Measurements from ENCODE around the gene SPRED1.
"Not testable (repeated sequence)": the region's sequence is repeated elsewhere in the genome, so short reads cannot be mapped to it uniquely, and the experiment has no call there.

Gene SPRED1

DNA sequence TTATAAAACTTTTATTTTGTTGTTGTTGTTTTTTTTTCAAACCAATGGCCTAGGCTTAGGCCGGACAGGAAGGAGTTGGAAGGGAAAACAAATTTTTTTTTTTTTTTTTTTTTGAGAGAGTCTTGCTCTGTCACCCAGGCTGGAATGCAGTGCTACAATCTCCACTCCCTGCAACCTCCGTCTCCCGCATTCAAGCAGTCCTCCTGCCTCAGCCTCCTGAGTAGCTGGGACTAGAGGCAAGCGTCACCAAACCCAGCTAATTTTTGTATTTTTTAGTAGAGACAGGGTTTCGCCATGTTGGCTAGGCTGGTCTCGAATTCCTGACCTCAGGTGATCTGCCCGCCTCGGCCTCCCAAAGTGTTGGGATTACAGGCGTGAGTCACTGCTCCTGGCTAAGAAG lies 15.6 kb upstream of the SPRED1 start:
- DNase-seq, result not testable (repeated sequence)

DNA sequence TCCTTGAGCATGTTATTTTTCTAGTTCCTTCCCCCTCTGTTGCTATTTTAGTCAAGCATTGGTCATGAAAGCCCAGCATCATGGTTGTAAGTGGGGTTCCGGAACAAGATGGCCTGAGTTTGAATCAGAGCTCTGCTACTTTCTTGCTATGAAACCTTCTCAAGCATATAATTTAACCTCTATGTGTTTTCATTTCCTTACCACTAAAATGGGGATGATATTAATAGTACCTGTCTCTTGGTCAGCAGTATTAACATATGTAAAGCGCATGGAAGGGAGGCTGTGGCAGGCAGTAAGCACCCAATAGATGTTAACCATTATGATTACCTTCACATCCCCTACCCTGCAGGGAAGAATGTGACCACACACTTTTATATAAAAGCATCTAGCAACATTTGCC lies 14.3 kb upstream of the SPRED1 start:
- no peak for DNase-seq

DNA sequence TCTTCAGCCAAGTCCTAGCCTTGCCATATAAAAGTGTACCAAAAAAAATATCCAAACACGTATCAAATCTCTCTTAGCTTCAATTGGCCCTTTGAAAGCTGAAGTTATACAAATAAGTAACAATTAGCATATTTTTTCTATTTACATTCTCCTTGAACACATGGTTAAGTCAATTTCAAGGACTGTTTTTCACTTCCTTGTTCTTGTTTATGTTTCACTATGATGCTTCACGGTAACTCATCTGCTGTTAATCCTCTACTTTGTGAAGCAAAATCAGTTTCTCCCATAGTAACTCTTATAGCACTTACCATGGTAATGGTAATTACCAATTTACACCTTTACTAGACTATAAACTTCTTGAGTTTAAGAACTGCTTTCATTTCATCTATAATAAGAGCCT lies 10.6 kb upstream of the SPRED1 start:
- no peak for DNase-seq

DNA sequence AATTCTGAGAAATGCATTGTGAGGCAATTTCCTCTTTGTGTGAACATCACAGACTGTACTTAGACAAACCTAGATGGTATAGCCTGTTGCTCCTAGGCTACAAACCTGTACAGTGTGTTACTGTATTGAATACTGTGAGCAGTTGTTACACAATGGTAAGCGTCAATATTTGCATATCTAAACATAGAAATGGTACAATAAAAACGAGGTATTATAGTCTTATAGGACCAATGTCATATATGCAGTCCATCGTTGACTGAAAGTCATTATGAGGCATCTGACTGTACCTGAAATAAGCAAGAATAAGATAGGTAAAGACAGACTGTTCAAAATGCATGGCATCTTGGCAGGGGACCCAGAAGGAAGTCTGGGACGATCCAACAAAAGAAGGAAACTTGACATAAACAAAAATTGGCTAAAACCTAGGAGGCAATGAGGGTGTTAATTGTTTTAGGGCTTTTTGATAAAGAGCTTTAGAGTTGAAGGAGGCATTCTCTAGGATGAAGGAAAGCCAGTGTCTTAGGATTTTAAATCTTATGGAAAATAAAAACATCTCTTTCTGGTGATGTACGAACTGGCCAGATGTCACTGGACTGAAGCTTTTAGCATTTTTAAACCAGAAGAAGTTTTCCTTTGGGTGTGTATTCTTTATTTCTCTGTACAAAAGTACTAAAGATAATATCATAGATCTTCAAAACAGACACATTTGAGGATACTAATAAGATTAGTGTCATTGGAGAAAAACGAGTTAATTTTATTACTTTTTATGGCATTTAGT lies 9.2 kb upstream of the SPRED1 start:
- DNase-seq, result no peak

DNA sequence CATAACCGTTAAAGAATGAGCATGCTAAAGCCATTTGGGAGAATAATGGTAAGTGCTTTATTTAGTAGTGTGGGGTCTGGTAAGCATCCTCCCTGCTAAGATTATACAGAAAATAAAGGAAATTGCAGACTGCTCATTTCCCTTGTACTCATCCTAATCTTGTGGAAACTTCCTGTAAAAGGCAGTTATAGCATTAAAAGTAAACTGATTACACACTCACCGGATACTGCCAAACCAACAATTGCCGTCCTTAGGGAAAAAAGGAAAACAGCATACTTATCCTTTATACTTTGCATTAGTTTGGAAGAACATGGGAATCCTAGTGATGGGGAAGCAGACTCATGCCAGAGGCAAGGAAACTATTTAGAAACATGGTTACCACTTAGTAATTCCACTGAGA lies 5.3 kb upstream of the SPRED1 start:
- DNase-seq, result no peak

DNA sequence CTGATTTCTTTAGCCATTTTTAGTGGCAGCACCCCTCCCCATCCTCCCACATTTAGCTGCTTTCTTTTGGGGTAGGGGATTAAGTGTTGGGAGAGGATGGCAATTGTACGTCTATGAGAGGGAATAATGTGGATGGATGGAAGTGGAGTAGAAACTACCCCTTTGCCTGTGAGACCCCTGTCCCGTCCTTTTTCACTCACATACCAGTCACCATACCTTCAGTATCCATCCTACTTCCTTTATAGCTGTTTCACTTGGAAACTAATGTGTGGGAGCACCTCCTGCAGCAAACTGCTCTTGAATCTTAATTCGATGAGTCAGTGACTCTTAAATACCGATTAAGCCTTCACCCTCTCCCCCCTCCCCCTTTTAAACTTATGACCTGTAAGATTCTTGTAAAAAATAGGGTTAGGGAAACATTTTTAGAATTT lies 730 bp downstream of the SPRED1 start:
- no peak for DNase-seq

DNA sequence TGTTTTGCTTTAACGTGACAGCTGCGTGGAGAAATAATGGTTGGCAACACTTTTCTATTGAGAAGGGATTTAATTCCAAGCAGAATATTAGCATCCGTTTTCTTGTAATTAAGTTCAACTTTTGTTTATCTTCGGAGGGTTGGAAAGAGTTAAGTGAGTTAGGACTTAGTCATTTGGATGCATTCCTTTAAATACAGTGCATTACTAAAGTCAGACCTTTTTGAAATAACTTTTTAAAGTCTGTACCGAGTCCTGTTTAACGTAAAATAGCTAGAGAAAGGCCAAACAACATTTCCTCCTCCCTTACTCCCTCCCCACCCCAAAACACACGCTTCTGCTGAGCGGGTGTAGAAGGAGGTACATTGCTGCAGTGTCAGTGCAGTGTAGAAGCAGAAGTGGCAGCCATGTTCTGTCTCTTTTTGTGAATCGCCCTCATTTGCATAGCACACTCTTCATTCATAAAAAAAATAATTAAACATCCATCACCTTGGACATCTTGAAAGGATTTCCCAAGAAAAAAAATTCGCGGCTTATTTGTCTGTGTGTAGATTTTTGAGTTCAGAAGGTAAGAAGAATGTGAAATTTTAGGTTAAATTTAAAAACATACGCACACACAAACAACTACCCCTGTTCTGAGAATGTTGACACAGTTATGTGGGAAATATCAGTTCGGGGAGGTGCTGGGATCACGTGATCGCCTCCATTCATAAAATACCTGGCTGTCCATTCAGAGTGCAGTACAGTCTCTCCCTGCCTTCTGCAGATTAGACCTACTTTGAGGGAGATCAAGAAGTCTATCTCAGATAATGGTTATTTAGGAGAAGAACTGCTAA lies 1.6 kb downstream of the SPRED1 start:
- DNase-seq, result peak; percentile 1 to 15

DNA sequence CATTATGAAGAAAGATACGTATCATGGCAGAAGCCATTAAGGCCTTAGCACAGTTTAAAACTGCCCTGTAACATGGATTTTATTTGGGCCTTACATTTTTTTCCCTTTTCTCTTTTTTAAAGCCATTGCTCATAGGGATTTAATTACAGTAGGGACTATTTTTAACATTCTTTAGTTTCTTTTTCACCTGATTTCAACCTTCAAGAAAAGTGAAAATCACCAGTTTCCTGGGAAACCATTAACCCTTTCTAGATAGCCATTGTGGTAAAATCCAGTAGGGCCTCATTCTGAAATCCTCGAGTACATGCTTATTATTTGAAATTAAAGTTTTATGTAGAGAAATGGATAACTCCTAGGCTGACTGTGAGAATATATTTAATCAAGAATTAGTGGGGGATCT lies 3.1 kb downstream of the SPRED1 start:
- DNase-seq, result no peak

DNA sequence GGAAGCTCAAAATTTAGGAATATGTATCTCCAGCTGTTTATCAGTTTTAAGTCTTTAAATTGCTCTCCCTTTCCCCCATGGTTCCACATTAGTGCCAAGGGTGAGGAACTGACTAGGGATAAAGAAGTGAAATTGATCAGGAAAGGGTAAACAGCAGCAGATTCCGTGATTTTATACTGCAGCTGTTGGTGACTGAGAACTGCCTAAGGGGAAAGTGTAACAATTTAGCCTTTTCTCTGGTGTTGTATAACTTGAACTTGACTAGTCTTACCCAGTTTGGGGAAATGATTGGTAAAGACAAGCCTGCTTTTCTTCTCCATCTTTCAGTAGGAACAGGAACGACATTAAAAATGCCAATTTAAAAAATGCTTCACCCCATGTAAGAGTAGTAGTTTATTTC lies 5.0 kb downstream of the SPRED1 start:
- DNase-seq, result no peak

DNA sequence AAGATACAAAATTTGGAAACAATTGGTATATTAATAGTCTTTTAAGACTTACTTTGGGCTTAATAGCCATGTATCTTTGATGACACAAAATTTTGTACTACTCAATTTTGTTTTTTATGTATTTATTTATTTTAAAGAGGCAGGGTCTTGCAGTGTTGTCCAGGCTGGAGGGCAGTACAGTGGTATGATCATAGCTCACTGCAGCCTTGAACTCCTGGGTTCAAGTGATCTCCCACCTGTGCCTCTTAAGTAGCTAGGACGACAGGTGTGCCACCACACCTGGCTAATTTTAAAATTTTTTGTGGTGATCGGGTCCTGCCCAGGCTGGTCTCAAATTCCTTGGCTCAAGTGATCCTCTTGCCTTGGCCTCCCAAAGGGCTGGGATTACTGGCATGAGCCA lies 6.5 kb downstream of the SPRED1 start:
- no peak for DNase-seq

DNA sequence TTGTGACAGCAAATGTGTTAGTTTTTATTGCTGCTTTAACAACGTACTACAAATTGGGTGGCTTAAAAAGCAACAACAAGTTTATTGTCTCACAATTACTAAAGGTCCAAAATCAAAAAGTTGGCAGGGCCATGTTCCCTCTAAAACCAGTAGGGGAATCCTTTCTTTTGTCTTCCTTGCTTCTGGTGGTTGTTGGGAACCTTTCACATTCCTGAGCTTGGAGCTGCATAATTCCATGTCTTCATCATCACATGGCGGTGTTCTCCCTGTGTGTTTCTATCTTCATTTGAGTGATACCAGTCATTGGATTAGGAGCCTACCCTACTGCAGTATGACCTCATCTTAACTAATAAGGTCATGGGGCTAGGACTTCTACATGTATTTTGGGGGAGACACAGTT lies 7.4 kb downstream of the SPRED1 start:
- no peak for DNase-seq

DNA sequence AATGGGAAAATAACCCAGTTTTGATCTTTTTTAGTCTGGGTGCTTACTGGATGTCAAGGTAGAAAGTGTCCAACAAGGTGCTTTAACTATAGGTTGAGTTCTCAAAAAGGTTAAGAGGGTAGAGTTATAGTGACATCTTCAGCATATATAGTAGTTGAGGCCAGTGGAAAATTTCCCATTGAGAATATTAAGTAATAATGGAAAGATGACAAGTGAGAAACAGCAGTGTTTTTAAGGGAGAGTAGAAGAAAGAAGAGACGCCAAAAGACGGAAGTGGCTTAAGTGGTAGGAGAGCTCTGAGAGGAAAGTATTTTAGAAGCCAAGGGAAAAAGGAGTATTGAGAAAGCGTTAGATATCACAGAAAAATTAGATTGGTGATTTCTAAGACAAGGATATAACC lies 10.6 kb downstream of the SPRED1 start:
- no peak for DNase-seq

DNA sequence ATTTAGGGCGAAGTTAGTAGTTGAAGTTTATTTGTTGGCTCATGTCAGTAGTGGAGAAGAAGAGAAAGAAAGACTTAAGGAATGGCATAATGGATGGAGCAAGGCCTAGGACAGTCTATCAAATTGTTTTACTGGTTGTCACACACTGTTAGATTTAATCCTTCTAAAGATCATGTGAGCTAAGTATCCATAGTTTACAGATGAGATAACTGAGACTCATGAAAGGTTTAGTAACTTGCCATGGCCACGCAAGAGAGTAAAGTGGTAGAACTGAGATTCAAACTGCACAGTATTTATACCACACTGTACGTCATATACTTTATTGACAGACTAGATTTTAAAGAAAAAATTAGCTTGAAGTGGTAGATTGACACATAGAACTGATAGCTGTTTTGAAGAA lies 11.4 kb downstream of the SPRED1 start:
- no peak for DNase-seq

DNA sequence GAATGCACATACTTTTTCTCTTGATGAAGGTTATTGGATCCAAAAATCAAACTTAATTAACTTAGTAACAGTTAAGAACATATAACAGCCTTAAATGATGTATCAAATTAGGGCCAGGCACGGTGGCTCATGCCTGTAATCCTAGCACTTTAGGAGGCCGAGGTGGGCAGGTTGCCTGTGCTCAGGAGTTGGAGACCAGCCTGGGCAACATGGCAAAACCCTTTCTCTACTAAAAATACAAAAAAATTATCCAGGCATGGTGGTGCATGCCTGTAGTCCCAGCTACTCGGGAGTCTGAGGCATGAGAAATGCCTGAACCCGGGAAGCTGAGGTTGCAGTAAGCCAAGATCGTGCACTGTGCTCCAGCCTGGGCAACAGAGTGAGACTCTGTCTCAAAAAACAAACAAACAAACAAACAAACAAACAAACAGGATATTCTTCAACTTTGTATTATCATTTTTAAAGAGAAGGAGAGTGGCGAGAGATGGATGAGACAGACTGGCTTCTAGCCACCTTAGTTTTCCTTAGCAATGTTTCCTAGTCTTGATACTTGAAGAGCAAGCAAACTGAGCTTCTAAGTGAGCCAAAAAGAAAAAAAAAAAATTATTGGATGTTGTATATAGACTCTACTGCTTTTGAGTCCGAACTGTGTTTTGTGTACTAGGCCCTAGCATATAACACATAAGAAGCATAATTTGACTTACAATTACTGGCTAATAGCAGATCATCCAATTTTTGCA lies 13.8 kb downstream of the SPRED1 start:
- no peak for DNase-seq

DNA sequence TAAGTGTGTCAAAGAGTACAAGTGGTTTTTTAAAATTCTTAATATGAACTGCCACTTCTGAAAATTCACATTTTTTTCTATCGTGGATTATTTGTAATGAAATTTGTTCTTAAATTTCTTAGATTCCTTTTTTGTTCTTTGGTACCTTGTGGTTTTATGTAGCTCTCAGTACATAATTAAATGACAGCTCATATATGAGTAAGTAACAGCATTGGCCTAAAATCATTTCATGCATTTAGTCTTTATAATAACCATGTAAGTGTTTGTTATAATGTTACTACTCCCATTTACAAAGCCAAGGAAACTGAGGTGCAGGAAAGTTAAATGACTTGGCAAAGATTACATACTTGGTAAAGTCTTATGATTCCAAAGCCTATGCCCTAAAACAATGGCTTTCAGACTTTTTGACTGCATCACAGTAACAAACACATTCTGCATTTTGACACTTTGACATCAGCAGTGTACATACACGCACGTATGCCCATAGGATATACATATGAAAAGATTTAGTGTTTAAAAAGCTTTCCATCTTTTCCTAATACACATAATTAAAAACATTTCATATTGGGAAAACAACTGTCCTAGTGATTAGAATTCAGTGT lies 14.9 kb downstream of the SPRED1 start:
- DNase-seq, result no peak

DNA sequence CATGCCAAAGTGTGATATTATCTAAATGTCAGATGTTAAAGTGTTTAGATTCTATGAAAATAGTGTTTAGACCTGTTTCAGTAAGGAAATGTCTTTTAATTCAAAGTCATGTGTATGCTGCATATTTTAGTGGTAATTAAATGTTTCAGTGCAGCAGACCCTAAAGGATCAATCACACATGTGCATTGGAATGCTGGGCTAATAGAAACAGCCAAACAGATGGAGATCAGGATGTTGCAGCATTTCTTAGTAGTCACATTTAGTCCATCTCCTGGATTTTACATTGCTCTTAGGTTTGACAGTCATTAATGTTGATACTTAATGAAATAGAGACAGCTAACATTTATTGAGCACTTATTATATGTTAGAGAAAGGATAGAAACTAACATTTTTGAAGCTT lies 18.5 kb downstream of the SPRED1 start:
- no peak for DNase-seq

DNA sequence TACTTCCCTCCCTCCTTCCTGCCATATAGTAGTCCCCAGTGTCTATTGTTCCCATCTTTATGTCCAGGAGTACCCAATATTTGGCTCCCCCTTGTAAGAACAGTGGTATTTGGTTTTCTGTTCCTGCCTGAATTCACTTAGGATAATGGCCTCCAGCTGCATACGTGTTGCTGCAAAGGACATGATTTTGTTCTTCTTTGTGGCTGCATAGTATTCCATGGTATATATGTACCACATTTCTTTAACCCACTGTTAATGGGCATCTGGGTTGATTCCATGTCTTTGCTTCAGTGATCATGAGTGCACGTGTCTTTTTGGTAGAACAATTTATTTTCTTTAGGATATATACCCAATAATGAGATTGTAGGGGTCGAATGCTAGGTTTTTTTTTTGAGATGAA lies 19.3 kb downstream of the SPRED1 start:
- DNase-seq, result no peak

DNA sequence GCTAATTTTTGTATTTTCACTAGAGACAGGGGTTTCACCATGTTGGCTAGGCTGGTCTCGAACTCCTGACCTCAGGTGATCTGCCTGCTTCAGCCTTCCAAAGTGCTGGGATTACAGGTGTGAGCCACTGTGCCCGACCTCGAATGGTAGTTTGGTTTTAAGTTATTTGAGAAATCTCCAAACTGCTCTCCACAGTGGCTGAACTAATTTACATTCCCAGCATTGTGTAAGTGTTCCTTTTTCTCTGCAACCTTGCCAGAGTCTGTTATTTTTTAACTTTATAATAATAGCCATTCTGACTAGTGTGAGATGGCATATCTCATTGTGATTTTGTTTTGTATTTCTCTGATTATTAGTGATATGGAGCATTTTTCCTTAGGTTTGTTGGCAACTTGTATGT lies 19.8 kb downstream of the SPRED1 start:
- DNase-seq, result not testable (repeated sequence)

DNA sequence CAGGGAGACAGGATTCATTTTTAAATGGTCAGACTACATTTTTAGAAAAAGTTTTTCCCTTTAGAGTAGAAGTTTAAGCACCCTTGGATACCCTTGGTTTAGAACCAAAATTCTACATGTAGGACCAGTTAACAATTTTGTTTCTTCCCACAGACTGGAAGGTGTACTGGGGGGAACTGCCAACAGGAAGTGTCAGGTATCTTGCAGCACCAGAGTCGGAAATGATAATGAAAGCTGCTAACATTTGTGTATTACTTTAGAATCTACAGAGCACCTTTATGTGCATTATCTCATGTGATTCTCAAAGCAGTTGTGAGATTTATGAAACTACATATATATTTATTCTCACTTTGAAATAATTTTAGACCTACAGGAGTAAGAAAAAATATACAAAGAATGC lies 21.5 kb downstream of the SPRED1 start:
- DNase-seq, result no peak

DNA sequence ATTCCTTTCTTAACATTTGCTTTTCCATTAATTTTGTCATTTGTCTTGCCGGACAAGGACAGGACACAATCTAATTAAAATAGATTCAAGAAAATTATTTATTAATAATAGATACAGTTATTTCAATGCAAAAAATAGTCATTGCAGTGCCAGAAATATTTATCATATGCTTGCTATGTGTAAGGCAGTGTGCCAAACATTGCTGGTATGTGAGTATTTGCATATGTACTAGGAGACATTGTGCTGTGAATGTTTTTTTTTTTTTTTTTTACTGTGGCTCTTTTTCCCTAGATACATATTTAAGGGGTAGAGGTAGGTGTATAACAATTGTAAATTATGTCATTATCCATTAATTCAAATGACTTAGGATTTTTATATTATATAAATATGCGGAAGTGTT lies 23.3 kb downstream of the SPRED1 start:
- no peak for DNase-seq

DNA sequence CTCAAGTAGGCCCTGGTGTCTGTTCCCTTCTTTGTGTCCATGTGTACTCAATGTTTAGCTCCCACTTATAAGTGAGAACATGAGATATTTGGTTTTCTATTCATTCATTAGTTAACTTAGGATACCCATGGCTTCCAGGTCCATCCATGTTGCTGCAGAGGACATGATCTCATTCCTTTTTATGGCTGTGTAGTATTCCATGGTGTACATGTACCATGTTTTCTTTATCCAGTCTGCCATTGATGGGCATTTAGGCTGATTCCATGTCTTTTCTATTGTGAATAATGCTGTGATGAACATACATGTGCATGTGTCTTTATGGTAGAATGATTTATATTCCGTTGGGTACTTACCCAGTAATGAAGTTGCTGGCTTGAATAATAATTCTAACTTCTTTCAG lies 24.6 kb downstream of the SPRED1 start:
- DNase-seq, result not testable (repeated sequence)

DNA sequence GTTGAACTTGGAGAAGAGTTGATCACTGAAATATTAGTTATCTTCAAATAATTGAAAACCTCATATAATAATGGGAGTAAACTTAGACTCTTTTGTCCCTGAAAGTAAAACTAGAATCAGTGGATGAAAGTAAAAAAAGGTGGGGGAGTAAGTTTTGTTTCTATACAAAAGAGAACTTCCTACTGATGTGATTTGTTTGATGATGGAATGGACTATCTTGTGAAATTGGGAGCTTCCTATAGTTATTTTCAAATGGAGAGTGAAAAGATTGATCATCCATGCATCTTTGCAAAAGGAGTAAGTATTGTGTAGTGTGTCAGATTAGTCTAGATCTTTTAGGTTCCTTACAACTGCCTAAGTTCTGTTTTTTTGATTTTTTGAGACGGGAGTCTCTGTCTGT lies 28.4 kb downstream of the SPRED1 start:
- no peak for DNase-seq

DNA sequence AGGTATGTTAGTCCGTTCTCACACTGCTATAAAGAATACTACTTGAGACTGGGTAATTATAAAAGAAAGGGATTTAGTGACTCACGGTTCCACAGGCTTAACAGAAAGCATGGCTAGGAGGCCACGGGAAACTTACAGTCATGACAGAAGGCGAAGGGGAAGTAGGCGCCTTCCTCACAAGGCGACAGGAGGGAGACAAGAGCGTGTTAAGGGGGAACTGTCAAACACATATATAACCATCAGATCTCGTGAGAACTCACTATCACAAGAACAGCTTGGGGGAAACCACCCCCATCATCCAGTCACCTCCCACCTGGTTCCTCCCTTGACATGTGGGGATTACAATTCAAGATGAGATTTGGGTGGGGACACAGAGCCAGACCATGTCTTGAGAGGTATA lies 30.4 kb downstream of the SPRED1 start:
- no peak for DNase-seq

All from NCI-H187 (cell line).